Caco-2 (cell line): ENCODE results near the gene GEMIN7. TPM values are rescaled to one million over a fixed set of nuclear protein-coding genes. Genes with fewer than 3 reads are reported as not detected.

Experiments used
- Bru-seq: library from RNA; stranded (reverse); fragments of 400-500 nt; gene quantifications from one replicate; lab custom pipeline; 2021; lab: Mats Ljungman, UMichigan
- BruChase-seq, 2 experiments: library from RNA; stranded (reverse); fragments of 400-500 nt; gene quantifications; one replicate each; lab custom pipeline; 2021; lab: Mats Ljungman, UMichigan
- BruUV-seq: library from RNA; stranded (reverse); fragments of 400-500 nt; replicated peaks from 2 replicates; lab custom pipeline; 2021; lab: Mats Ljungman, UMichigan
- CTCF ChIA-PET: fragments of 300-600 bp; sonication (Branson Sonifier 250); formaldehyde crosslinking; loops from one replicate; lab custom pipeline; 2022; ENCODE audit warnings: antibody characterized with exemption; lab: Charles Lee
- POLR2A ChIA-PET: fragments of 300-600 bp; sonication (Branson Sonifier 250); formaldehyde crosslinking; loops from one replicate; lab custom pipeline; 2022; ENCODE audit warnings: antibody characterized with exemption; lab: Charles Lee
- DNase-seq, 2 experiments: peaks; one replicate each; pipeline versions ENCODE4 v3.0.0 to v3.0.0-alpha.2; 2020 to 2022
- H3K27me3 ChIP-seq: replicated peaks from 2 replicates; pipeline ENCODE4 v1.6.0; 2011; ENCODE audit warnings: low read length; ENCODE audit not compliant: control insufficient read depth, insufficient read depth
- H3K36me3 ChIP-seq: 2 replicates; pipeline ENCODE4 v1.5.1; 2011; ENCODE audit warnings: low read length; ENCODE audit not compliant: control insufficient read depth, insufficient read depth
- H3K4me1 ChIP-seq: fragments of 250-450 bp; sonication (Bioruptor Pico); 2 replicates; pipeline ENCODE4 v1.5.1; 2020; ENCODE audit warnings: mild to moderate bottlenecking
- H3K4me3 ChIP-seq: 2 replicates; pipeline ENCODE4 v1.5.1; 2011; ENCODE audit warnings: low read depth, mild to moderate bottlenecking, control low read depth, low read length
- H3K9me3 ChIP-seq: fragments of 250-450 bp; sonication (Bioruptor Pico); 2 replicates; pipeline ENCODE4 v1.5.1; 2020; ENCODE audit warnings: mild to moderate bottlenecking, moderate library complexity
- H3K27ac Mint-ChIP-seq: one replicate; pipeline ENCODE4 v1.8.0; 2022; ENCODE audit warnings: mixed read lengths; ENCODE audit not compliant: unreplicated experiment
- H3K27me3 Mint-ChIP-seq: one replicate; pipeline ENCODE4 v1.8.0; 2022; ENCODE audit warnings: mixed read lengths; ENCODE audit not compliant: insufficient read depth, unreplicated experiment
- H3K36me3 Mint-ChIP-seq: one replicate; pipeline ENCODE4 v1.8.0; 2022; ENCODE audit warnings: mild to moderate bottlenecking, mixed read lengths; ENCODE audit not compliant: insufficient read depth, unreplicated experiment
- H3K4me1 Mint-ChIP-seq: one replicate; pipeline ENCODE4 v1.8.0; 2022; ENCODE audit warnings: low read depth, mixed read lengths; ENCODE audit not compliant: unreplicated experiment
- H3K4me3 Mint-ChIP-seq: one replicate; pipeline ENCODE4 v1.8.0; 2022; ENCODE audit warnings: mild to moderate bottlenecking, moderate library complexity, mixed read lengths; ENCODE audit not compliant: unreplicated experiment
- H3K9me3 Mint-ChIP-seq: one replicate; pipeline ENCODE4 v1.8.0; 2022; ENCODE audit warnings: mixed read lengths; ENCODE audit not compliant: unreplicated experiment
- intact Hi-C: fragments of 100-400 bp; cut with micrococcal nuclease; formaldehyde crosslinking; loops from one replicate; pipeline ENCODE4 v1.10.0; 2022; ENCODE audit not compliant: unreplicated experiment
- long read RNA-seq: library from polyadenylated mRNA; stranded (forward); transcript quantifications from one replicate; pipeline ENCODE4 v2.0.0, GENCODE V29; 2022
- total RNA-seq: library from RNA; stranded (reverse); gene quantifications from 2 replicates; pipeline ENCODE4 v1.2.3, GENCODE V29; 2022
- TF ChIP-seq, protein P1 (sequence below), 2 experiments: fragments of 200-600 bp in 1 of 2; IDR thresholded peaks; 1 replicate in 1 of 2; 2 replicates in 1 of 2; pipeline versions ENCODE4 v1.5.1 to v1.8.0; 2011 to 2022; ENCODE audit warnings: antibody characterized with exemption in 1 of 2, control low read depth in 1 of 2, inconsistent platforms in 1 of 2, low read depth in 1 of 2, low read length in 1 of 2, mild to moderate bottlenecking in 1 of 2, moderate library complexity in 1 of 2; ENCODE audit not compliant: insufficient read depth in 1 of 2, severe bottlenecking in 1 of 2, unreplicated experiment in 1 of 2

Gene GEMIN7, protein sequence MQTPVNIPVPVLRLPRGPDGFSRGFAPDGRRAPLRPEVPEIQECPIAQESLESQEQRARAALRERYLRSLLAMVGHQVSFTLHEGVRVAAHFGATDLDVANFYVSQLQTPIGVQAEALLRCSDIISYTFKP
- 45.8 and 49.3 TPM in 2 replicates for total RNA-seq
- percentile 75 among the genes with signal in this experiment for Bru-seq, nascent RNA
- BruChase-seq, experiment 1, labeled RNA remaining after a 2-hour chase: percentile 79 among the genes with signal in this experiment
- BruChase-seq, experiment 2, labeled RNA remaining after a 6-hour chase: percentile 76 among the genes with signal in this experiment
- long read RNA-seq, transcript GEMIN7-201 (3 exons, 1,657 nt): major isoform, 30 of 80 reads
- long read RNA-seq, transcript GEMIN7-204 (3 exons, 576 nt): minor isoform, 12 of 80 reads
- long read RNA-seq, transcript GEMIN7-203 (2 exons, 848 nt): minor isoform, 13 of 80 reads
- long read RNA-seq, transcript GEMIN7-202 (2 exons, 716 nt): minor isoform, 21 of 80 reads
- long read RNA-seq, partial matches to known transcripts: 2 of 80 reads
- long read RNA-seq, other reads (novel, unspliced or antisense): 2 of 80 reads

DNA sequence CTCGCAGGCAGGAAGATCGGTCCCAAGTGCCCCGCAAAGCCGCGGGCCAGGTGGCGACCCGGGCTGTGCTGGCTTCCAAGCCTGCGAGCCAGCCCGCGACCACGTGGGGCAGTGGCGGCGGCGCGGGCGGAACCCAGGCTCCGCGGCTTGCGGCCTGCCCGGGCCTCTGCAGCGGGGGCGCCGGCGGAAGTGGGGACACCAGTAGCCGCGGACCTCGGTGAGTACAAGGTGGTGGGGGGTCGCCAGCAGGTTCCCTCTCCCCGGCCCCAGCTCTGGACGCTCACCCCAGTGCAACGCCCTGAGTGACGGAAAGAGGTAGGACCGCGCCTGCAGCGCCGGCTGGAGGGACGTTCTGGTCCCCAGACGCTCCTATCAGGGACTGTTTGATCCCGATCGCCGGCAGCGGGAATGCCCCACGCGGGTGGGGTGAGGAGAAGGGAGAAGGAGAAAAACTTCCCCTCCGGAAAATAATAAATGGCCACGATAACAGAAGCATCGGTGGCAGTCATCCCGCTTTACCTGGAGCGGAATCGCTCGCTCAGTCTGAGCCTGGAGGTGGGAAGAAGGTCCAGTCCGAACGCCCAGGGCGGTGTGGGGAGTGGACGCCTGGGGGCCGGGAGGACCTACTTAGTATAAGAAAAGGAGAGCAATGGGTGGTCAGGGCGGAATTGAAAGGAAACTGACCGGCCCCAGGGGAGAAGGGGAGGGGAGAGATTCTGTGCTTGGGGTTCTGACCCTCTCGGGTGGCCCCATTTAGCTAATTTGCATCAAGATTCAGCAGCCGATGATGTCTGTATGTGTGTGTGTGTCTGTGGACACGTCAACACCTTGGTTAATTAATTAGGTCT is at the start of gene GEMIN7:
Gene GEMIN7, plus strand, starts transcription at position 198 of the 848 bp plus-strand sequence. CDS start 10,855 bp downstream, outside the sequence.
- Histone ChIP-seq H3K4me1 (peaks cover 24% of the 10 kb centered on the region), H3K36me3 (no peaks in the 10 kb centered on the region), H3K27me3 (no peaks in the 10 kb centered on the region), H3K9me3 (no peaks in the 10 kb centered on the region), H3K4me3 (peak within 1 kb of the TSS; percentile 99)
- CTCF ChIA-PET: interaction anchor here (0.6 to 1.0 kb wide), 2 partner anchors 12 to 76 kb away, joined by 3 to 7 read pairs; no protein-coding TSS in a partner anchor
- intact Hi-C loops: loop anchor here (5.0 to 10.0 kb wide), 2 partner anchors 77 to 174 kb away; partner anchors contain the start of genes APOE and RELB
- TF ChIP-seq, protein P1, sequence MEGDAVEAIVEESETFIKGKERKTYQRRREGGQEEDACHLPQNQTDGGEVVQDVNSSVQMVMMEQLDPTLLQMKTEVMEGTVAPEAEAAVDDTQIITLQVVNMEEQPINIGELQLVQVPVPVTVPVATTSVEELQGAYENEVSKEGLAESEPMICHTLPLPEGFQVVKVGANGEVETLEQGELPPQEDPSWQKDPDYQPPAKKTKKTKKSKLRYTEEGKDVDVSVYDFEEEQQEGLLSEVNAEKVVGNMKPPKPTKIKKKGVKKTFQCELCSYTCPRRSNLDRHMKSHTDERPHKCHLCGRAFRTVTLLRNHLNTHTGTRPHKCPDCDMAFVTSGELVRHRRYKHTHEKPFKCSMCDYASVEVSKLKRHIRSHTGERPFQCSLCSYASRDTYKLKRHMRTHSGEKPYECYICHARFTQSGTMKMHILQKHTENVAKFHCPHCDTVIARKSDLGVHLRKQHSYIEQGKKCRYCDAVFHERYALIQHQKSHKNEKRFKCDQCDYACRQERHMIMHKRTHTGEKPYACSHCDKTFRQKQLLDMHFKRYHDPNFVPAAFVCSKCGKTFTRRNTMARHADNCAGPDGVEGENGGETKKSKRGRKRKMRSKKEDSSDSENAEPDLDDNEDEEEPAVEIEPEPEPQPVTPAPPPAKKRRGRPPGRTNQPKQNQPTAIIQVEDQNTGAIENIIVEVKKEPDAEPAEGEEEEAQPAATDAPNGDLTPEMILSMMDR (IDR thresholded peaks at IDR 0.05; ENCODE audit: insufficient read depth in 1 of 2, low read depth in 1 of 2, low read length in 1 of 2, severe bottlenecking in 1 of 2, unreplicated experiment in 1 of 2): peak in 1 of 2 experiments; percentile 28
- Mint-ChIP-seq H3K27ac (peak within 1 kb of the TSS; percentile 94), H3K36me3 (peaks cover 57% of the 10 kb centered on the region), H3K4me3 (peak within 1 kb of the TSS; percentile 98), H3K9me3 (no peaks in the 10 kb centered on the region), H3K27me3 (no peaks in the 10 kb centered on the region), H3K4me1 (peaks cover 28% of the 10 kb centered on the region)
- POLR2A ChIA-PET: interaction anchor here (1.6 kb wide), 1 partner anchor 13 kb away, joined by 6 read pairs; no protein-coding TSS in a partner anchor
- BruUV-seq: TSS peak; percentile 66
- DNase-seq: peak; percentile 82 to 94

DNA sequence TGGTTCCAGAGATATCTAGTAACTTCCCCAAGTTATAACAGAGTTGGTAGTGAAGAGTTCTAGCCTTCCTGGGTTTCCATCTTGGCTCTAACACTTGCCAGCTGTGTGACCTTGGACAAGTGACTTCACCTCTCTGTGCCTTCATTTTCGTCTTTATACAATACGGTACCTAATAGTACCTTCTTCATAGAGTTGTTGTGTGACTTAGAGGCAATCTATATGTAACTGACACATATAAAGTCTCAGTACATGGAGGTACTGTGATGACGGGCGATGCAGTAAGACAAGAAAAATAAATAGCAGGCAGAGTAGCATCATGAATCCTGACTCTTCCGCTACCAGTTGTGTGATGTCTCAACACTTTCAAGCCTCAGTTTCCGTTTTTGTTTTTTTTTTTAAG is 48.2 kb upstream of the GEMIN7 start:
- BruUV-seq: no TSS peak
- intact Hi-C loops: no loop called here
- Histone ChIP-seq H3K9me3 (no peaks in the 10 kb centered on the region), H3K36me3 (no peaks in the 10 kb centered on the region; the same call in 1 of the 2 replicates), H3K4me3 (no peak overlapping the region), H3K4me1 (no peaks in the 10 kb centered on the region), H3K27me3 (no peaks in the 10 kb centered on the region)
- Mint-ChIP-seq H3K9me3 (no peaks in the 10 kb centered on the region), H3K4me1 (no peaks in the 10 kb centered on the region), H3K27ac (no peak overlapping the region), H3K4me3 (no peak overlapping the region), H3K27me3 (no peaks in the 10 kb centered on the region), H3K36me3 (peaks cover 26% of the 10 kb centered on the region)
- POLR2A ChIA-PET: no interaction called here
- CTCF ChIA-PET: interaction anchor here (0.6 kb wide), 1 partner anchor 95 kb away, joined by 4 read pairs; no protein-coding TSS in a partner anchor
- TF ChIP-seq, protein P1 (IDR thresholded peaks at IDR 0.05; ENCODE audit: insufficient read depth in 1 of 2, low read depth in 1 of 2, low read length in 1 of 2, severe bottlenecking in 1 of 2, unreplicated experiment in 1 of 2): no peak
- no peak for DNase-seq
